A549 (cell line): Measurements from ENCODE around the gene SCRN2.

Experiments used
- CBX2 ChIP-seq: fragments of 200-600 bp; sonication (generic); IDR thresholded peaks from 2 replicates; pipeline ENCODE4 v1.6.1; 2016; ENCODE audit warnings: low read depth, mild to moderate bottlenecking, borderline replicate concordance
- CEBPB ChIP-seq, 2 experiments: fragments of >200 bp in 1 of 2; sonication (Bioruptor Twin) in 1 of 2; formaldehyde crosslinking in 1 of 2; IDR thresholded peaks; 2 replicates each; pipeline ENCODE4 v1.6.1; 2012 to 2016
- CHD2 ChIP-seq: fragments of 150-350 bp; IDR thresholded peaks from 2 replicates; pipeline ENCODE4 v1.6.1; 2014; ENCODE audit warnings: low read length; ENCODE audit not compliant: partially characterized antibody
- EP300 ChIP-seq, 2 experiments: fragments of >200 bp; sonication (Bioruptor Twin); formaldehyde crosslinking; IDR thresholded peaks; 2 replicates in 1 of 2; 3 replicates in 1 of 2; pipeline ENCODE4 v1.6.1; 2016 to 2017
- KDM1A ChIP-seq: fragments of 200-600 bp; sonication (generic); IDR thresholded peaks from 2 replicates; pipeline ENCODE4 v1.6.1; 2016; ENCODE audit warnings: low read depth, mild to moderate bottlenecking
- NR3C1 ChIP-seq: fragments of >200 bp; sonication (Bioruptor Twin); formaldehyde crosslinking; IDR thresholded peaks from 3 replicates; pipeline ENCODE4 v1.6.1; 2017
- POLR2A ChIP-seq: IDR thresholded peaks from 2 replicates; pipeline ENCODE4 v1.6.1; 2012; ENCODE audit warnings: mild to moderate bottlenecking, low read length
- POLR2AphosphoS2 ChIP-seq: conservative IDR thresholded peaks from 2 replicates; pipeline ENCODE4 v1.6.1; 2012; ENCODE audit warnings: low read length, improper control_type of control experiment, inconsistent platforms
- TF ChIP-seq, protein P1 (sequence below): fragments of >200 bp; sonication (Bioruptor Twin); formaldehyde crosslinking; IDR thresholded peaks from 3 replicates; pipeline ENCODE4 v1.5.1; 2016
- TF ChIP-seq, protein P2 (sequence below): fragments of 200-600 bp; sonication (generic); IDR thresholded peaks from 2 replicates; pipeline ENCODE4 v1.6.1; 2016; ENCODE audit warnings: antibody characterized with exemption, mild to moderate bottlenecking, moderate library complexity
- TF ChIP-seq, protein P3 (sequence below): IDR thresholded peaks from 2 replicates; pipeline ENCODE4 v1.6.1; 2012
- TF ChIP-seq, protein P4 (sequence below): fragments of 450-650 bp; IDR thresholded peaks from 2 replicates; pipeline ENCODE4 v1.6.1; 2014; ENCODE audit warnings: antibody characterized with exemption
- TF ChIP-seq, protein P5 (sequence below): IDR thresholded peaks from 2 replicates; pipeline ENCODE4 v1.6.1; 2012; ENCODE audit warnings: low read depth, borderline replicate concordance

DNA sequence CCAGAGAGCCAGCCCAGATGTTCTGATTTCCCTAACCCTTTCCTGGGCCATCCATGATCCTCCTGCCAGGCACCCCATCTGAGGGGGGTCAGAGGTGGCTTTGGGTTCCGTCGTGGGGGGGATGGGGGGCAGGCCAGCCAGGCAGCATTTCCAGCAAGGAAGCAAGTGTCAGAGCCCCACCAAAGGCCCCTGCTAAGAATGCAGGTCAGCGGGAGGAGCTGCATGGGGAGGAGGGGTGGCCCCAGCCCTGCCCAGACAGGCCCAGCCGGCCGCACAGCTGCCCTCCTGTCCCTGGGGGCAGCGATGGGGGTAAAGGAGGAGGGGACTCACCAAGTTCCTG, 2.3 kb upstream of the SCRN2 start:
- TF ChIP-seq, protein P1, sequence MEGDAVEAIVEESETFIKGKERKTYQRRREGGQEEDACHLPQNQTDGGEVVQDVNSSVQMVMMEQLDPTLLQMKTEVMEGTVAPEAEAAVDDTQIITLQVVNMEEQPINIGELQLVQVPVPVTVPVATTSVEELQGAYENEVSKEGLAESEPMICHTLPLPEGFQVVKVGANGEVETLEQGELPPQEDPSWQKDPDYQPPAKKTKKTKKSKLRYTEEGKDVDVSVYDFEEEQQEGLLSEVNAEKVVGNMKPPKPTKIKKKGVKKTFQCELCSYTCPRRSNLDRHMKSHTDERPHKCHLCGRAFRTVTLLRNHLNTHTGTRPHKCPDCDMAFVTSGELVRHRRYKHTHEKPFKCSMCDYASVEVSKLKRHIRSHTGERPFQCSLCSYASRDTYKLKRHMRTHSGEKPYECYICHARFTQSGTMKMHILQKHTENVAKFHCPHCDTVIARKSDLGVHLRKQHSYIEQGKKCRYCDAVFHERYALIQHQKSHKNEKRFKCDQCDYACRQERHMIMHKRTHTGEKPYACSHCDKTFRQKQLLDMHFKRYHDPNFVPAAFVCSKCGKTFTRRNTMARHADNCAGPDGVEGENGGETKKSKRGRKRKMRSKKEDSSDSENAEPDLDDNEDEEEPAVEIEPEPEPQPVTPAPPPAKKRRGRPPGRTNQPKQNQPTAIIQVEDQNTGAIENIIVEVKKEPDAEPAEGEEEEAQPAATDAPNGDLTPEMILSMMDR: no peak
- TF ChIP-seq, protein P2, sequence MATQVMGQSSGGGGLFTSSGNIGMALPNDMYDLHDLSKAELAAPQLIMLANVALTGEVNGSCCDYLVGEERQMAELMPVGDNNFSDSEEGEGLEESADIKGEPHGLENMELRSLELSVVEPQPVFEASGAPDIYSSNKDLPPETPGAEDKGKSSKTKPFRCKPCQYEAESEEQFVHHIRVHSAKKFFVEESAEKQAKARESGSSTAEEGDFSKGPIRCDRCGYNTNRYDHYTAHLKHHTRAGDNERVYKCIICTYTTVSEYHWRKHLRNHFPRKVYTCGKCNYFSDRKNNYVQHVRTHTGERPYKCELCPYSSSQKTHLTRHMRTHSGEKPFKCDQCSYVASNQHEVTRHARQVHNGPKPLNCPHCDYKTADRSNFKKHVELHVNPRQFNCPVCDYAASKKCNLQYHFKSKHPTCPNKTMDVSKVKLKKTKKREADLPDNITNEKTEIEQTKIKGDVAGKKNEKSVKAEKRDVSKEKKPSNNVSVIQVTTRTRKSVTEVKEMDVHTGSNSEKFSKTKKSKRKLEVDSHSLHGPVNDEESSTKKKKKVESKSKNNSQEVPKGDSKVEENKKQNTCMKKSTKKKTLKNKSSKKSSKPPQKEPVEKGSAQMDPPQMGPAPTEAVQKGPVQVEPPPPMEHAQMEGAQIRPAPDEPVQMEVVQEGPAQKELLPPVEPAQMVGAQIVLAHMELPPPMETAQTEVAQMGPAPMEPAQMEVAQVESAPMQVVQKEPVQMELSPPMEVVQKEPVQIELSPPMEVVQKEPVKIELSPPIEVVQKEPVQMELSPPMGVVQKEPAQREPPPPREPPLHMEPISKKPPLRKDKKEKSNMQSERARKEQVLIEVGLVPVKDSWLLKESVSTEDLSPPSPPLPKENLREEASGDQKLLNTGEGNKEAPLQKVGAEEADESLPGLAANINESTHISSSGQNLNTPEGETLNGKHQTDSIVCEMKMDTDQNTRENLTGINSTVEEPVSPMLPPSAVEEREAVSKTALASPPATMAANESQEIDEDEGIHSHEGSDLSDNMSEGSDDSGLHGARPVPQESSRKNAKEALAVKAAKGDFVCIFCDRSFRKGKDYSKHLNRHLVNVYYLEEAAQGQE: no peak
- TF ChIP-seq POLR2A (no peak), EP300 (IDR thresholded peaks at IDR 0.05) (no peak), CEBPB (IDR thresholded peaks at IDR 0.05) (no peak), NR3C1 (no peak), CHD2 (no peak), KDM1A (no peak), POLR2AphosphoS2 (no peak), CBX2 (no peak)
- TF ChIP-seq, protein P3, sequence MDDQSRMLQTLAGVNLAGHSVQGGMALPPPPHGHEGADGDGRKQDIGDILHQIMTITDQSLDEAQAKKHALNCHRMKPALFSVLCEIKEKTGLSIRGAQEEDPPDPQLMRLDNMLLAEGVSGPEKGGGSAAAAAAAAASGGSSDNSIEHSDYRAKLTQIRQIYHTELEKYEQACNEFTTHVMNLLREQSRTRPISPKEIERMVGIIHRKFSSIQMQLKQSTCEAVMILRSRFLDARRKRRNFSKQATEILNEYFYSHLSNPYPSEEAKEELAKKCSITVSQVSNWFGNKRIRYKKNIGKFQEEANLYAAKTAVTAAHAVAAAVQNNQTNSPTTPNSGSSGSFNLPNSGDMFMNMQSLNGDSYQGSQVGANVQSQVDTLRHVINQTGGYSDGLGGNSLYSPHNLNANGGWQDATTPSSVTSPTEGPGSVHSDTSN: no peak
- TF ChIP-seq, protein P4, sequence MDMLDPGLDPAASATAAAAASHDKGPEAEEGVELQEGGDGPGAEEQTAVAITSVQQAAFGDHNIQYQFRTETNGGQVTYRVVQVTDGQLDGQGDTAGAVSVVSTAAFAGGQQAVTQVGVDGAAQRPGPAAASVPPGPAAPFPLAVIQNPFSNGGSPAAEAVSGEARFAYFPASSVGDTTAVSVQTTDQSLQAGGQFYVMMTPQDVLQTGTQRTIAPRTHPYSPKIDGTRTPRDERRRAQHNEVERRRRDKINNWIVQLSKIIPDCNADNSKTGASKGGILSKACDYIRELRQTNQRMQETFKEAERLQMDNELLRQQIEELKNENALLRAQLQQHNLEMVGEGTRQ: no peak
- TF ChIP-seq, protein P5, sequence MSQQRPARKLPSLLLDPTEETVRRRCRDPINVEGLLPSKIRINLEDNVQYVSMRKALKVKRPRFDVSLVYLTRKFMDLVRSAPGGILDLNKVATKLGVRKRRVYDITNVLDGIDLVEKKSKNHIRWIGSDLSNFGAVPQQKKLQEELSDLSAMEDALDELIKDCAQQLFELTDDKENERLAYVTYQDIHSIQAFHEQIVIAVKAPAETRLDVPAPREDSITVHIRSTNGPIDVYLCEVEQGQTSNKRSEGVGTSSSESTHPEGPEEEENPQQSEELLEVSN: no peak
